T-helper 2 cell treated with Interferon-gamma antibody and Interleukin-4, amounts not matched to agents 5 μg/mL and 100 μg/mL, for 36 hours (primary cell): ENCODE data around the gene CWH43.
"Not testable (repeated sequence)": the region's sequence is repeated elsewhere in the genome, so short reads cannot be mapped to it uniquely, and the experiment has no call there.

Source experiments
- DNase-seq: peaks from one replicate; pipeline ENCODE4 v3.0.0; 2021; ENCODE audit warnings: low spot score
- H3K27ac Mint-ChIP-seq: one replicate; pipeline ENCODE4 v1.8.0; 2021; ENCODE audit warnings: mild to moderate bottlenecking, mixed read lengths
- H3K27me3 Mint-ChIP-seq: one replicate; pipeline ENCODE4 v1.8.0; 2021; ENCODE audit warnings: low read depth, mixed read lengths
- H3K36me3 Mint-ChIP-seq: one replicate; pipeline ENCODE4 v1.8.0; 2021; ENCODE audit warnings: low read depth, mixed read lengths
- H3K4me1 Mint-ChIP-seq: one replicate; pipeline ENCODE4 v1.8.0; 2021; ENCODE audit warnings: low read depth, mixed read lengths
- H3K4me3 Mint-ChIP-seq: one replicate; pipeline ENCODE4 v1.8.0; 2022; ENCODE audit warnings: mild to moderate bottlenecking, moderate library complexity, mixed read lengths
- H3K9me3 Mint-ChIP-seq: one replicate; pipeline ENCODE4 v1.8.0; 2021; ENCODE audit warnings: mixed read lengths

Gene CWH43

GRCh38 chr4:48960988-48961635, 25.0 kb upstream of the CWH43 start:
- Mint-ChIP-seq H3K9me3 (no peaks in the 10 kb centered on the region), H3K27ac (no peak overlapping the region), H3K36me3 (no peaks in the 10 kb centered on the region), H3K4me1 (no peaks in the 10 kb centered on the region), H3K27me3 (peaks cover 7% of the 10 kb centered on the region), H3K4me3 (no peak overlapping the region)
- no peak for DNase-seq

DNA sequence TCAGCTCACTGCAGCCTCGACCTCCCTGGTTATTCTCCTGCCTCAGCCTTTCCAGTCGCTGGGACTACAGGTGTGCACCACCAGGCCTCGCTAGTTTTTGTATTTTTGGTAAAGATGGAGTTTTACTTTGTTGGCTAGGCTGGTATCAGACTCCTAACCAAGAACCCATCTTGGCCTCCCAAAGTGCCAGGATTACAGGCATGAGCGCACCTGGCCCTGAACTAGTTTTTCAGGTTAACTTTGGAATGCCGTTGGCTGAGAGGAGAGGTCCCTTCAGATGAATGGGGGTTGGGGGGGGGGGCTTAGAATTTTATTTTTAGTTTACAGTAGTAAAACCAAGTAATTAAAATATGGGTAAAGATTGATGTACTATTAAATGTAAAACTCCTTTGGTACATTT, 23.4 kb upstream of the CWH43 start:
- Mint-ChIP-seq H3K4me3 (no peak overlapping the region), H3K9me3 (no peaks in the 10 kb centered on the region), H3K4me1 (no peaks in the 10 kb centered on the region), H3K27me3 (peaks cover 7% of the 10 kb centered on the region), H3K27ac (no peak overlapping the region), H3K36me3 (no peaks in the 10 kb centered on the region)
- no peak for DNase-seq

GRCh38 chr4:48963042-48963679, 22.9 kb upstream of the CWH43 start:
- Mint-ChIP-seq H3K4me1 (no peaks in the 10 kb centered on the region), H3K27ac (no peak overlapping the region), H3K36me3 (no peaks in the 10 kb centered on the region), H3K9me3 (no peaks in the 10 kb centered on the region), H3K4me3 (no peak overlapping the region), H3K27me3 (peaks cover 7% of the 10 kb centered on the region)
- peak; percentile 55 for DNase-seq

DNA sequence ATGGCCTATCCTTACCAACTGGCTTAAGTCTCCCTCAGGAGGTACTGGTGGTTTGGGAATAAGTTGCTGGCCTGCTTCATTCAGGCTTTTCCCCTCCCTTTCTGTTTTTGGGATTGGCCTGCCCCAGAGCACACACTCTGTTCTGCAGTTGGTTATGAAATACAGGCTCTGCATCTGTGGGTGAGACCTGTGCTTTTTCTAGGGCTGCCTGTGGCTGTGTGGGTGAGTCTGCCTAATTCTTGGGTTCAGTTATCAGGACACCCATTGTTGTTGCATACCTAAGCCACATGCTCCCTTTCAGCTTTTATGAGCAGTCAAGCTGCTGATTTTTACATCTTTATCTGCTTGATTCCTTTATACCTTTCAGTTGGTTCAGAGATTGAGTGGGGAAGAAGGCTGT, 19.0 kb upstream of the CWH43 start:
- H3K36me3 Mint-ChIP-seq = no peaks in the 10 kb centered on the region
- no peak overlapping the region for H3K27ac Mint-ChIP-seq
- H3K4me1 Mint-ChIP-seq = no peaks in the 10 kb centered on the region
- no peaks in the 10 kb centered on the region for H3K9me3 Mint-ChIP-seq
- H3K27me3 Mint-ChIP-seq = peaks cover 2% of the 10 kb centered on the region
- no peak overlapping the region for H3K4me3 Mint-ChIP-seq
- DNase-seq = no peak

DNA sequence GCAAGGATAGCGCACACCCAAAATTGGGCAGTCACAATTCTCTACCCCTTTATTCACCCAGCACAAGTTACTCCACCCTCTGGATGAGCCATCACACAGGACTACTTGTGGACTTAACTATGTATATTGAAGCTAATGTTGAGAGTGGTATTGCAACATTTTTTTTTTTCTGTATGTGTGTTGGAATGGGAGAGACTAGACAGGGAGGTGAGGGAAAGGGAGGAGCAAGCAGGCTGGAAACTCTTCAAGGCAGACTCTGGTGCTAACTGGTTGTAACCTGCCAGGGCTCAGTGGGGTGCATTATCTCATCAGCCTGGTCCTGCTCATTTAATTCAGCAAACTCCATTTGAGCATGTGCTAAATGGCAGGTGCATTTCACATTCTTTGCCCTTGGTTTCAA, 18.4 kb upstream of the CWH43 start:
- Mint-ChIP-seq H3K4me1 (no peaks in the 10 kb centered on the region), H3K36me3 (no peaks in the 10 kb centered on the region), H3K9me3 (no peaks in the 10 kb centered on the region), H3K27ac (no peak overlapping the region), H3K27me3 (peaks cover 2% of the 10 kb centered on the region), H3K4me3 (no peak overlapping the region)
- no peak for DNase-seq

DNA sequence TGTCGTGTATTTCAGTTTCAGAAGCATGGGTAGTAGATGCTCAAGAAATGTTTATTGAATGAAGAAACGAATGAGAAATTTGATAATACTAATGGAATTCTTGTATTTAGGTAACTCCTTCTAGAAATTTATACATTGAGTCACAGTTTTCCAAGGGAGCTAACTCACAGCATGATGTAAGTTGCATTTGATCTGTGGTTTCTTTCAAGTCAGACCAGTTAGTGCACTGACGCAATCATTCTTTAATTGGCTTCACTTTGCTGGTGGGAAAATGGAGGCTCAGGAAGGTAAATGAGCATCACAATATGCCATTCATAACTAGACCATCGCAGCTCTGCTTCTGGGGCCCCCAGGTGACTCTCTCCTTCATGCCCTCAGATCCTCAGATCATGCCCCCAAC, 17.3 kb upstream of the CWH43 start:
- DNase-seq = no peak
- H3K27me3 Mint-ChIP-seq = peaks cover 2% of the 10 kb centered on the region
- H3K4me3 Mint-ChIP-seq = no peak overlapping the region
- H3K27ac Mint-ChIP-seq = no peak overlapping the region
- H3K36me3 Mint-ChIP-seq = no peaks in the 10 kb centered on the region
- no peaks in the 10 kb centered on the region for H3K9me3 Mint-ChIP-seq
- H3K4me1 Mint-ChIP-seq = no peaks in the 10 kb centered on the region

- Mint-ChIP-seq H3K4me1 (no peaks in the 10 kb centered on the region), H3K4me3 (no peak overlapping the region), H3K36me3 (no peaks in the 10 kb centered on the region), H3K27me3 (peaks cover 3% of the 10 kb centered on the region), H3K27ac (no peak overlapping the region), H3K9me3 (no peaks in the 10 kb centered on the region)
- DNase-seq = no peak
Observed at GRCh38 chr4:48970471-48970921, 15.6 kb upstream of the CWH43 start.

DNA sequence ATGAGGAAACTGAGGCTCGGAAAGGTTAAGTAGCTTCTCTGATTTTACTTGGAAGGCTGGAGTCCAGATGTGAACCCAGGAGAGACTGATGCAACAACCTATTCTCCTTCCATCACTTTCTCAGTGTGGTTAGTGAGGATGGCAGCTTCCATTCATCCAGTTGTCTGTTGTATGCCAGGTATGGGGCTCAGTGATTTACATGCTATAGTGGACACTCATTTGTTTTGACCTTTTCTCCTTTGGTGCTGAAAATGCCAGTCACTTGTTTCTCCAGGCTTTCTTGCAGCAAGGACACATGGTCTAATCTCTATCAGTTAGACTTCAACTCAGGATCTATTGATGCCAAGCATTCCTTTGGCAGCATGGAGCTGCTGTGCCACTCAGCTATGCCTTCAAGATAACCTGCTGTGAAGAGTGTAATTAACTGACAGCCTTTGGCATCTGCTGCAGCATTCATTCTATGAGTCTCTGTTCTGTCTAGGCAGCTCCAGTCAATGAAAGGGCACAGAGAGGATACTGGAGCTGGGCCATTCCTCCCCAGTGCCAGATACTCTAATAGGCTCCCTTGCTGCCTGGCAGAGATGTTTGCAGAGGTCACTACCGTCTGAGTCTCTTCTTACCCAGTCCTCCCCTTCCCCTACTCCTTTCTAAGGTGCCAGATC, 11.0 kb upstream of the CWH43 start:
- DNase-seq = no peak

GRCh38 chr4:48976041-48976440, 10.0 kb upstream of the CWH43 start:
- no peaks in the 10 kb centered on the region for H3K36me3 Mint-ChIP-seq
- no peak overlapping the region for H3K27ac Mint-ChIP-seq
- H3K27me3 Mint-ChIP-seq = peaks cover 5% of the 10 kb centered on the region
- no peaks in the 10 kb centered on the region for H3K9me3 Mint-ChIP-seq
- no peak for DNase-seq
- no peak overlapping the region for H3K4me3 Mint-ChIP-seq
- H3K4me1 Mint-ChIP-seq = no peaks in the 10 kb centered on the region

More for the DNA sequence above, 11.0 kb upstream of the CWH43 start:
- Mint-ChIP-seq H3K27ac (no peak overlapping the region), H3K9me3 (no peaks in the 10 kb centered on the region), H3K36me3 (no peaks in the 10 kb centered on the region), H3K4me1 (no peaks in the 10 kb centered on the region), H3K4me3 (no peak overlapping the region), H3K27me3 (peaks cover 5% of the 10 kb centered on the region)

DNA sequence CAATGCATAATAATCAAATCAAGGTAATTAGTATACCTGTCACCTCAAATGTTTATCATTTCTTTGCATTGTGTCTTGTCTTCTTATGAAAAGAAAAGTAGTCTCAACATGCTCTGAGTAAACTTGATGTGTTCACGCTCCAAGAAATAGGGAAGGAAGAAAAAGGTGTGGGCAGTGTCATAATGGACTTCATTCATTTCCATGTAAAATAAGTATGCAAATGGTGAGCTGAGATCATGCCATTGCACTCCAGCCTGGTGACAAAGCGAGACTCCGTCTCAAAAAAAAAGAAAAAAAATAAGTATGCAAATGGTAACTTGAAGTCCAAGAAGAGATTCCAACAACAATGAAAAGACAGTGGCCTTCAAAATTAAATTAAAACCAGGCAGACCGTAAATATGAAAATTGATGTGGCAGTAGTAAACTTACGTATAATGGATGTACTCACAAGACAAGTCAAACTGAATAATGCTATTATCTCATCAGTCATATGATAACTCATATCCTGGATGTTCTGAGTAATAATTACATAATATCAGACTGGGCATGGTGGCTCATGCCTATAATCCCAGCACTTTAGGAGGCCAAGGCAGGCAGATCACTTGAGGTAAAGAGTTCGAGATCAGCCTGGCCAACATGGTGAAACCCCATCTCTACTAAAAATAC, 6.0 kb upstream of the CWH43 start:
- Mint-ChIP-seq H3K27ac (no peak overlapping the region), H3K4me1 (no peaks in the 10 kb centered on the region), H3K36me3 (no peaks in the 10 kb centered on the region), H3K4me3 (no peak overlapping the region), H3K9me3 (no peaks in the 10 kb centered on the region), H3K27me3 (peaks cover 14% of the 10 kb centered on the region)
- DNase-seq = no peak

DNA sequence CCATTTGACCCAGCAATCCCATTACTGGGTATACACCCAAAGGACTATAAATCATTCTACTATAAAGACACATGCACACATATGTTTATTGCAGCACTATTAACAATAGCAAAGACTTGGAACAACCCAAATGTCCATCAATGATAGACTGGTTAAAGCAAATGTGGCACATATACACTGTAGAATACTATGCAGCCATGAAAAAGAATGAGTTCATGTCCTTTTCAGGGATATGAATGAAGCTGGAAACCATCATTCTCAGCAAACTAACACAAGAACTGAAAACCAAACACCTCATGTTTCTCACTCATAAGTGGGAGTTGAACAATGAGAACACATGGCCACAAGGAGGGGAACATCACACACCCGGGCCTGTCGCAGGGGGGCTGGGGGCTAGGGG, 2.1 kb upstream of the CWH43 start:
- H3K36me3 Mint-ChIP-seq, H3K4me3 Mint-ChIP-seq, H3K4me1 Mint-ChIP-seq, H3K27ac Mint-ChIP-seq, DNase-seq, H3K9me3 Mint-ChIP-seq: not testable (repeated sequence)
- H3K27me3 Mint-ChIP-seq = peaks cover 31% of the 10 kb centered on the region

- Mint-ChIP-seq H3K9me3 (no peaks in the 10 kb centered on the region), H3K27me3 (peaks cover 32% of the 10 kb centered on the region), H3K27ac (no peak overlapping the region), H3K36me3 (no peaks in the 10 kb centered on the region), H3K4me3 (no peak overlapping the region), H3K4me1 (no peaks in the 10 kb centered on the region)
- DNase-seq = no peak
Observed at GRCh38 chr4:48985602-48985975, 486 bp upstream of the CWH43 start.

DNA sequence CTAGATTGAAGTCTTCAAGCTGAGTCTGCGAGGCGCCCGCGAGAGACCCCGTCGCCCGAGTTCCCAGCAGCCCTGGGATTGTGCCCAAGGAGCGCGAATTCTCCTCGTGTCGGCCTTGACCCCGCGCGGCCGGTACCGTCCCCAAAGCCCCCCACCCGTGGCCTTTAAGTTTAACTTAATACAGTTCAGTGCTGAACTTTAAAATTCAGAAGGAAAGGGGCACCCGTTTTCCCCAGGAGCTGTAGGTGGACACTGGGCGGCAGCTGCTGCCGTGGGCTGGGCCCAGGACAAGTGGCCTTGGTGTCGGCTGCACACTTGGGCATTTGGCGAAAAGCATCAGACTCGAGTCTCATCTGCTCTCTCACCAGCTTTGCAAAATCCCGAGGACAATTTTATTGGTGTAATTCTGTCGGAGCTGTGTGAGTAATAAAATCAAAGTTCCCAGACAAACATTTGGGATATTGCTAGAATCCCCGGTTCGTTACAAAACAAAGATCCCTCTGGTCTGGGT, 634 bp downstream of the CWH43 start:
- peaks cover 32% of the 10 kb centered on the region for H3K27me3 Mint-ChIP-seq
- H3K4me3 Mint-ChIP-seq = no peak overlapping the region

More for the DNA sequence above, 634 bp downstream of the CWH43 start:
- DNase-seq = no peak
- no peaks in the 10 kb centered on the region for H3K9me3 Mint-ChIP-seq
- no peaks in the 10 kb centered on the region for H3K4me1 Mint-ChIP-seq
- no peaks in the 10 kb centered on the region for H3K36me3 Mint-ChIP-seq
- H3K27ac Mint-ChIP-seq = no peak overlapping the region
